A549 (cell line): ENCODE results near the gene GDF7. TPM values are rescaled to one million over a fixed set of nuclear protein-coding genes. Genes with fewer than 3 reads are reported as not detected.

ENCODE experiments used
- ATAC-seq, 2 experiments: fragments of 200-7000 bp in 1 of 2; fragments of >200 bp in 1 of 2; cut with Nextera tagmentation in 1 of 2; cut with Tn5 transposase in 1 of 2; 3 replicates each; pipeline versions ENCODE4 v1.8.0 to v1.9.1; 2018 to 2020; ENCODE audit warnings: mild to moderate bottlenecking in 1 of 2, moderate library complexity in 1 of 2
- CTCF ChIA-PET: fragments of 300-600 bp; sonication (Branson Sonifier 250); formaldehyde crosslinking; extraction: SDS; loops from one replicate; lab custom pipeline; 2021; ENCODE audit warnings: antibody characterized with exemption, inconsistent platforms; lab: Yijun Ruan, JAX
- POLR2A ChIA-PET: fragments of 350-600 bp; formaldehyde crosslinking; extraction: SDS; loops from one replicate; lab custom pipeline; 2021; ENCODE audit warnings: antibody characterized with exemption, inconsistent platforms; lab: Yijun Ruan, JAX
- DNase-seq, 2 experiments: peaks; one replicate each; pipeline versions ENCODE4 v3.0.0 to v3.0.0-alpha.2; 2011 to 2016; ENCODE audit warnings: low read depth in 1 of 2, low spot score in 1 of 2
- FAIRE-seq: peaks from 2 replicates; lab custom pipeline; 2011; peaks lifted over from hg19 to GRCh38; lab: Jason Lieb, UNC
- H3K27ac ChIP-seq, 2 experiments: fragments of >200 bp; sonication (Bioruptor Twin); formaldehyde crosslinking; 3 replicates each; pipeline ENCODE4 v1.5.1; 2016 to 2017
- H3K4me1 ChIP-seq: fragments of >200 bp; sonication (Bioruptor Twin); formaldehyde crosslinking; 3 replicates; pipeline ENCODE4 v1.6.1; 2016
- H3K4me2 ChIP-seq: fragments of >200 bp; sonication (Bioruptor Twin); formaldehyde crosslinking; 3 replicates; pipeline ENCODE4 v1.6.1; 2016
- H3K4me3 ChIP-seq: fragments of >200 bp; sonication (Bioruptor Twin); formaldehyde crosslinking; 3 replicates; pipeline ENCODE4 v1.5.1; 2016
- H3K9me3 ChIP-seq: fragments of >200 bp; sonication (Bioruptor Twin); formaldehyde crosslinking; 3 replicates; pipeline ENCODE4 v1.6.1; 2016
- CBX8 ChIP-seq: fragments of 200-600 bp; sonication (generic); IDR thresholded peaks from 2 replicates; pipeline ENCODE4 v1.6.1; 2016
- CEBPB ChIP-seq, 2 experiments: fragments of >200 bp in 1 of 2; sonication (Bioruptor Twin) in 1 of 2; formaldehyde crosslinking in 1 of 2; IDR thresholded peaks; 2 replicates each; pipeline ENCODE4 v1.6.1; 2012 to 2016
- EHMT2 ChIP-seq: fragments of 200-600 bp; sonication (generic); IDR thresholded peaks from 2 replicates; pipeline ENCODE4 v1.6.1; 2016; ENCODE audit warnings: antibody characterized with exemption, low read depth, mild to moderate bottlenecking, moderate library complexity
- FOSB ChIP-seq: fragments of 250-450 bp; sonication (Bioruptor Pico); IDR thresholded peaks from 2 replicates; pipeline ENCODE4 v1.5.0; 2020; ENCODE audit warnings: mild to moderate bottlenecking, moderate library complexity
- HEYL ChIP-seq: fragments of 250-450 bp; sonication (Bioruptor Pico); IDR thresholded peaks from 2 replicates; pipeline ENCODE4 v1.8.0; 2021; ENCODE audit warnings: mild to moderate bottlenecking, moderate library complexity
- HOXB13 ChIP-seq: fragments of 250-450 bp; sonication (Bioruptor Pico); IDR thresholded peaks from 2 replicates; pipeline ENCODE4 v1.5.0; 2020; ENCODE audit warnings: low read depth, mild to moderate bottlenecking, moderate library complexity
- JUN ChIP-seq, 2 experiments: fragments of >200 bp; sonication (Bioruptor Twin); formaldehyde crosslinking; IDR thresholded peaks; 2 replicates in 1 of 2; 3 replicates in 1 of 2; pipeline ENCODE4 v1.6.1; 2016 to 2017
- MYC ChIP-seq: IDR thresholded peaks from 2 replicates; pipeline ENCODE4 v1.6.1; 2012; ENCODE audit warnings: mild to moderate bottlenecking, inconsistent platforms, low read length, improper control_type of control experiment, borderline replicate concordance
- NFE2L2 ChIP-seq: fragments of 150-350 bp; conservative IDR thresholded peaks from 2 replicates; pipeline ENCODE4 v1.6.1; 2014; ENCODE audit warnings: low read length
- NPAS2 ChIP-seq: fragments of 250-450 bp; sonication (Bioruptor Pico); IDR thresholded peaks from 2 replicates; pipeline ENCODE4 v1.8.0; 2022; ENCODE audit warnings: mild to moderate bottlenecking, moderate library complexity, borderline replicate concordance
- NR3C1 ChIP-seq: fragments of >200 bp; sonication (Bioruptor Twin); formaldehyde crosslinking; IDR thresholded peaks from 3 replicates; pipeline ENCODE4 v1.6.1; 2017
- POLR2AphosphoS2 ChIP-seq: conservative IDR thresholded peaks from 2 replicates; pipeline ENCODE4 v1.6.1; 2012; ENCODE audit warnings: low read length, improper control_type of control experiment, inconsistent platforms
- RAD21 ChIP-seq, 2 experiments: fragments of >200 bp in 1 of 2; sonication (Bioruptor Twin) in 1 of 2; formaldehyde crosslinking in 1 of 2; IDR thresholded peaks in 1 of 2; conservative IDR thresholded peaks in 1 of 2; 2 replicates in 1 of 2; 3 replicates in 1 of 2; pipeline ENCODE4 v1.6.1; 2012 to 2018; ENCODE audit warnings: inconsistent platforms in 1 of 2
- RARB ChIP-seq: fragments of 250-450 bp; sonication (Bioruptor Pico); IDR thresholded peaks from 2 replicates; pipeline ENCODE4 v1.8.0; 2021; ENCODE audit warnings: mild to moderate bottlenecking, moderate library complexity
- RNF2 ChIP-seq: fragments of 200-600 bp; sonication (generic); IDR thresholded peaks from 2 replicates; pipeline ENCODE4 v1.6.1; 2016; ENCODE audit warnings: low read depth, mild to moderate bottlenecking, antibody characterized with exemption, moderate library complexity, borderline replicate concordance
- TP53 ChIP-seq: fragments of 250-450 bp; sonication (Bioruptor Pico); IDR thresholded peaks from 2 replicates; pipeline ENCODE4 v1.5.0; 2021; ENCODE audit warnings: mild to moderate bottlenecking, moderate library complexity
- ZSCAN20 ChIP-seq: fragments of 250-450 bp; sonication (Bioruptor Pico); IDR thresholded peaks from 2 replicates; pipeline ENCODE4 v1.8.0; 2022; ENCODE audit warnings: mild to moderate bottlenecking, moderate library complexity
- WGBS: methylation state at CpG from one replicate; pipeline ENCODE4 v1.1.6; 2017; ENCODE audit errors: missing lambda C conversion rate; 5-methylcytosine and 5-hydroxymethylcytosine counted together
- polyA plus RNA-seq, 4 experiments: library from polyadenylated mRNA; depleted of rRNA in 3 of 4; stranded (reverse); fragments of >200 nt; fragmentation: RNase III in 1 of 4; extraction: RNeasy Plus Mini Kit Qiagen cat#74134 plus additional on column Dnase treatment in 1 of 4; gene quantifications; 2 replicates in 3 of 4; 3 replicates in 1 of 4; pipeline ENCODE4 v1.2.3, GENCODE V29; 2011 to 2017
- TF ChIP-seq, protein P1 (sequence below): fragments of 450-650 bp; IDR thresholded peaks from 2 replicates; pipeline ENCODE4 v1.6.1; 2014; ENCODE audit warnings: antibody characterized with exemption
- TF ChIP-seq, protein P2 (sequence below): IDR thresholded peaks from 2 replicates; pipeline ENCODE4 v1.6.1; 2012; ENCODE audit warnings: low read depth, borderline replicate concordance
- TF ChIP-seq, protein P3 (sequence below): fragments of 250-450 bp; sonication (Bioruptor Pico); IDR thresholded peaks from 2 replicates; pipeline ENCODE4 v1.5.0; 2021; ENCODE audit warnings: mild to moderate bottlenecking, moderate library complexity, borderline replicate concordance
- TF ChIP-seq, protein P4 (sequence below): fragments of 250-450 bp; sonication (Bioruptor Pico); IDR thresholded peaks from 2 replicates; pipeline ENCODE4 v1.5.0; 2020; ENCODE audit warnings: low read depth, mild to moderate bottlenecking, moderate library complexity
- TF ChIP-seq, protein P5 (sequence below): fragments of >200 bp; sonication (Bioruptor Twin); formaldehyde crosslinking; IDR thresholded peaks from 3 replicates; pipeline ENCODE4 v1.6.1; 2016
- TF ChIP-seq, protein P6 (sequence below): fragments of 200-600 bp; sonication (generic); IDR thresholded peaks from 2 replicates; pipeline ENCODE4 v1.6.1; 2016; ENCODE audit warnings: antibody characterized with exemption, mild to moderate bottlenecking, moderate library complexity

Gene GDF7
- polyA plus RNA-seq, 2 of the 4 experiments (the other 2 are of a cell fraction) = 0.03 to 0.05 TPM

DNA sequence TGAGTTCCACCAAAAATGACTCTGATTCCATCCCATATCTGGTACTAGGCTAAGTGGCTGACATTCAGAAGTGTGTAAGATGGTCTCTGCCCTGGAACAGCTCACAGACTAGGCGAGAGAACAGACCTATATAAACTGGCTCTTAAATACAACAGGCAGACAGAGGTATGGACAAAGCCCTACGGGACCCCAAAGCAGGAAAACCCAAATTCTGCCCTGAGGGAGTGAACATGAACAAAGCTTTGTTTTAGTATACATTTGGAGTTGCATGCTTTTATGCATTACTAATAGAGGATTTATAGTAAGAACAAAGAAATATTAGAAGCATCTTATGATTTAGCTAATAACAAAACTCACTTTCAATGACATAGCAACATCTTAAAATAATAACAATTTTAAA is 25.1 kb downstream of the GDF7 start (continued):
- TF ChIP-seq, protein P1, sequence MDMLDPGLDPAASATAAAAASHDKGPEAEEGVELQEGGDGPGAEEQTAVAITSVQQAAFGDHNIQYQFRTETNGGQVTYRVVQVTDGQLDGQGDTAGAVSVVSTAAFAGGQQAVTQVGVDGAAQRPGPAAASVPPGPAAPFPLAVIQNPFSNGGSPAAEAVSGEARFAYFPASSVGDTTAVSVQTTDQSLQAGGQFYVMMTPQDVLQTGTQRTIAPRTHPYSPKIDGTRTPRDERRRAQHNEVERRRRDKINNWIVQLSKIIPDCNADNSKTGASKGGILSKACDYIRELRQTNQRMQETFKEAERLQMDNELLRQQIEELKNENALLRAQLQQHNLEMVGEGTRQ = no peak

DNA sequence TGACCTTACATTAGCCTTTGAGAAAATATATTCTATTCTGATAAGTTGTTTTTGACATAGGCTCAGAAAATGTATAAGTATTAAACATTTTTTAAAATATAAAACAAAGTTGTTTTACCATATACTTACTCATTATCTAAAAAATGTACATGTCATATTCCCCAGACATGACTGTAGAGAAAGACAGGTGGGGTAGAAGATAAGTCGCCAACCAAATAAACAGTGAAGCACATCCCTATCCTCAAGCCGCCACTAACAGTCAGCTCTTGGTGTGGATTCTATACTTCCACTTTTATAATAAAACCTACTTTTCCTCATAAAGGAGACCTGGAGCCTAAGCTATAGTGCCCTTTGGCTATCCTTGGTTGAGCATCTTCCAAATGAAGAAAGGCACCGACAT is 26.4 kb downstream of the GDF7 start:
- ChIA-PET POLR2A (no interaction called here), CTCF (interaction anchor here (0.7 to 1.5 kb wide), 3 partner anchors 8 to 32 kb away, joined by 3 to 6 read pairs (median 4); no protein-coding TSS in a partner anchor)
- ATAC-seq = no peak
- TF ChIP-seq FOSB (CRISPR knock-in tag) = no peak
- TF ChIP-seq MYC = no peak
- TF ChIP-seq HOXB13 (CRISPR knock-in tag) = no peak
- TF ChIP-seq RARB (CRISPR knock-in tag) = no peak
- TF ChIP-seq, protein P1 = no peak
- no peak for TF ChIP-seq CEBPB (IDR thresholded peaks at IDR 0.05)
- no peak for TF ChIP-seq EHMT2
- TF ChIP-seq, protein P2, sequence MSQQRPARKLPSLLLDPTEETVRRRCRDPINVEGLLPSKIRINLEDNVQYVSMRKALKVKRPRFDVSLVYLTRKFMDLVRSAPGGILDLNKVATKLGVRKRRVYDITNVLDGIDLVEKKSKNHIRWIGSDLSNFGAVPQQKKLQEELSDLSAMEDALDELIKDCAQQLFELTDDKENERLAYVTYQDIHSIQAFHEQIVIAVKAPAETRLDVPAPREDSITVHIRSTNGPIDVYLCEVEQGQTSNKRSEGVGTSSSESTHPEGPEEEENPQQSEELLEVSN = no peak
- Histone ChIP-seq H3K4me3 (no peak overlapping the region), H3K4me1 (no peaks in the 10 kb centered on the region), H3K4me2 (no peak overlapping the region), H3K9me3 (no peaks in the 10 kb centered on the region), H3K27ac (no peak overlapping the region)
- FAIRE-seq = no peak
- 81% methylated on average over 3 of the region's 3 CpGs for WGBS
- DNase-seq = no peak

DNA sequence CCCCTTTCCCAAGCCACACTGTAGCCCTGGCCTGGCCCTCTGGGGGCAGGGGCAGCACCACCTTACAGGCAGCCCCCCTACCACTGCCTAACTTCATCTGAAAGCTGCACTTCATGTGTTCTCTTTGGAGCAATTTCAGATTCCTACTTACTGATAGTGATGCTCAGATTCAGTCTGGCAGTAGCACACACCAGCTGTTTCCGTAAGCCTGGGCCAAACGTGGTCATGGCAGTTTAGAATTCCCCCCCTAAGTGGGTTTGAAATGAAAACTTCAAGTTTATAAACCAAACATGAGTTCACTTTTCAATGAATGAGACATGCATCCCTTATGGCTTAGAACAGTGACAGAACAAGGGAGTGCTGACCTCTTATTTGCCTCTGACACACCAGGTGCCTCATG is 29.4 kb downstream of the GDF7 start:
- FAIRE-seq = no peak

More for the DNA sequence above, 29.4 kb downstream of the GDF7 start:
- CTCF ChIA-PET = interaction anchor here (2.0 kb wide), 1 partner anchor 45 kb away, joined by 5 read pairs; the partner anchor contains the start of gene HS1BP3
- DNase-seq = no peak
- no peaks in the 10 kb centered on the region for H3K4me1 ChIP-seq
- no peak overlapping the region for H3K4me3 ChIP-seq
- H3K27ac ChIP-seq = no peak overlapping the region
- POLR2A ChIA-PET = no interaction called here
- no peaks in the 10 kb centered on the region for H3K9me3 ChIP-seq
- H3K4me2 ChIP-seq = no peak overlapping the region
- no peak for ATAC-seq
- WGBS = 89% methylated on average over 2 of the region's 2 CpGs
- TF ChIP-seq HEYL (CRISPR knock-in tag) (no peak), JUN (IDR thresholded peaks at IDR 0.05) (no peak), EHMT2 (no peak), TP53 (CRISPR knock-in tag) (no peak), RAD21 (conservative IDR thresholded peaks at IDR 0.05 in 1 of 2, IDR thresholded peaks at IDR 0.05 in 1 of 2) (no peak), CEBPB (IDR thresholded peaks at IDR 0.05) (no peak), CBX8 (no peak), NFE2L2 (no peak), NR3C1 (no peak), ZSCAN20 (CRISPR knock-in tag) (no peak), RNF2 (no peak), NPAS2 (CRISPR knock-in tag) (no peak), POLR2AphosphoS2 (no peak)
- TF ChIP-seq, protein P3, sequence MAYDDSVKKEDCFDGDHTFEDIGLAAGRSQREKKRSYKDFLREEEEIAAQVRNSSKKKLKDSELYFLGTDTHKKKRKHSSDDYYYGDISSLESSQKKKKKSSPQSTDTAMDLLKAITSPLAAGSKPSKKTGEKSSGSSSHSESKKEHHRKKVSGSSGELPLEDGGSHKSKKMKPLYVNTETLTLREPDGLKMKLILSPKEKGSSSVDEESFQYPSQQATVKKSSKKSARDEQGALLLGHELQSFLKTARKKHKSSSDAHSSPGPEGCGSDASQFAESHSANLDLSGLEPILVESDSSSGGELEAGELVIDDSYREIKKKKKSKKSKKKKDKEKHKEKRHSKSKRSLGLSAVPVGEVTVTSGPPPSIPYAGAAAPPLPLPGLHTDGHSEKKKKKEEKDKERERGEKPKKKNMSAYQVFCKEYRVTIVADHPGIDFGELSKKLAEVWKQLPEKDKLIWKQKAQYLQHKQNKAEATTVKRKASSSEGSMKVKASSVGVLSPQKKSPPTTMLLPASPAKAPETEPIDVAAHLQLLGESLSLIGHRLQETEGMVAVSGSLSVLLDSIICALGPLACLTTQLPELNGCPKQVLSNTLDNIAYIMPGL (CRISPR knock-in tag) = no peak
- TF ChIP-seq, protein P4, sequence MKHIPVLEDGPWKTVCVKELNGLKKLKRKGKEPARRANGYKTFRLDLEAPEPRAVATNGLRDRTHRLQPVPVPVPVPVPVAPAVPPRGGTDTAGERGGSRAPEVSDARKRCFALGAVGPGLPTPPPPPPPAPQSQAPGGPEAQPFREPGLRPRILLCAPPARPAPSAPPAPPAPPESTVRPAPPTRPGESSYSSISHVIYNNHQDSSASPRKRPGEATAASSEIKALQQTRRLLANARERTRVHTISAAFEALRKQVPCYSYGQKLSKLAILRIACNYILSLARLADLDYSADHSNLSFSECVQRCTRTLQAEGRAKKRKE (CRISPR knock-in tag) = no peak
- TF ChIP-seq, protein P5, sequence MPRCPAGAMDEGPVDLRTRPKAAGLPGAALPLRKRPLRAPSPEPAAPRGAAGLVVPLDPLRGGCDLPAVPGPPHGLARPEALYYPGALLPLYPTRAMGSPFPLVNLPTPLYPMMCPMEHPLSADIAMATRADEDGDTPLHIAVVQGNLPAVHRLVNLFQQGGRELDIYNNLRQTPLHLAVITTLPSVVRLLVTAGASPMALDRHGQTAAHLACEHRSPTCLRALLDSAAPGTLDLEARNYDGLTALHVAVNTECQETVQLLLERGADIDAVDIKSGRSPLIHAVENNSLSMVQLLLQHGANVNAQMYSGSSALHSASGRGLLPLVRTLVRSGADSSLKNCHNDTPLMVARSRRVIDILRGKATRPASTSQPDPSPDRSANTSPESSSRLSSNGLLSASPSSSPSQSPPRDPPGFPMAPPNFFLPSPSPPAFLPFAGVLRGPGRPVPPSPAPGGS = no peak
- TF ChIP-seq, protein P6, sequence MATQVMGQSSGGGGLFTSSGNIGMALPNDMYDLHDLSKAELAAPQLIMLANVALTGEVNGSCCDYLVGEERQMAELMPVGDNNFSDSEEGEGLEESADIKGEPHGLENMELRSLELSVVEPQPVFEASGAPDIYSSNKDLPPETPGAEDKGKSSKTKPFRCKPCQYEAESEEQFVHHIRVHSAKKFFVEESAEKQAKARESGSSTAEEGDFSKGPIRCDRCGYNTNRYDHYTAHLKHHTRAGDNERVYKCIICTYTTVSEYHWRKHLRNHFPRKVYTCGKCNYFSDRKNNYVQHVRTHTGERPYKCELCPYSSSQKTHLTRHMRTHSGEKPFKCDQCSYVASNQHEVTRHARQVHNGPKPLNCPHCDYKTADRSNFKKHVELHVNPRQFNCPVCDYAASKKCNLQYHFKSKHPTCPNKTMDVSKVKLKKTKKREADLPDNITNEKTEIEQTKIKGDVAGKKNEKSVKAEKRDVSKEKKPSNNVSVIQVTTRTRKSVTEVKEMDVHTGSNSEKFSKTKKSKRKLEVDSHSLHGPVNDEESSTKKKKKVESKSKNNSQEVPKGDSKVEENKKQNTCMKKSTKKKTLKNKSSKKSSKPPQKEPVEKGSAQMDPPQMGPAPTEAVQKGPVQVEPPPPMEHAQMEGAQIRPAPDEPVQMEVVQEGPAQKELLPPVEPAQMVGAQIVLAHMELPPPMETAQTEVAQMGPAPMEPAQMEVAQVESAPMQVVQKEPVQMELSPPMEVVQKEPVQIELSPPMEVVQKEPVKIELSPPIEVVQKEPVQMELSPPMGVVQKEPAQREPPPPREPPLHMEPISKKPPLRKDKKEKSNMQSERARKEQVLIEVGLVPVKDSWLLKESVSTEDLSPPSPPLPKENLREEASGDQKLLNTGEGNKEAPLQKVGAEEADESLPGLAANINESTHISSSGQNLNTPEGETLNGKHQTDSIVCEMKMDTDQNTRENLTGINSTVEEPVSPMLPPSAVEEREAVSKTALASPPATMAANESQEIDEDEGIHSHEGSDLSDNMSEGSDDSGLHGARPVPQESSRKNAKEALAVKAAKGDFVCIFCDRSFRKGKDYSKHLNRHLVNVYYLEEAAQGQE = no peak
- TF ChIP-seq, protein P2 = no peak
- TF ChIP-seq, all 56 proteins: peak for 0
